A549 treated with CpdA at 1 μM for 4 hours (cell line): ENCODE data around the gene NPR2. TPM values are rescaled to one million over a fixed set of nuclear protein-coding genes. Genes with fewer than 3 reads are reported as not detected.

Experiments
- total RNA-seq: library from RNA; stranded (reverse); fragments of 200-300 nt; extraction: Qiagen RNA extraction; gene quantifications from 5 replicates; pipeline ENCODE4 v1.2.3, GENCODE V29; 2022; ENCODE audit warnings: low read depth

NPR2 gene
- total RNA-seq, result 3.5 to 6.7 TPM (median 6.4 TPM) in 5 replicates

GRCh38 chr9:35791297-35791921 lies at the start of gene NPR2:
NPR2 (plus strand) TSS chr9:35791591; CDS start chr9:35792409, 818 bp downstream.

GRCh38 chr9:35748858-35749514 lies 42.4 kb upstream of the NPR2 start, which contains the start of the genes GBA2 and RGP1:
GBA2 (minus strand) TSS chr9:35749228; CDS start chr9:35748704, 524 bp downstream.
RGP1 (plus strand) TSS chr9:35749287; CDS start chr9:35749756, 469 bp downstream.

GRCh38 chr9:35754264-35754663 lies 37.1 kb upstream of the NPR2 start, which contains the start of gene MSMP:
MSMP (minus strand) TSS chr9:35754276; CDS start chr9:35754129, 147 bp downstream.

GRCh38 chr9:35812025-35812602 lies 20.7 kb downstream of the NPR2 start, which contains the start of gene SPAG8:
SPAG8 (minus strand) TSS chr9:35812262; CDS start chr9:35812147, 115 bp downstream.

GRCh38 chr9:35814841-35815543 lies 23.6 kb downstream of the NPR2 start, which contains the start of gene HINT2:
HINT2 (minus strand) TSS chr9:35815042; CDS start chr9:35814979, 63 bp downstream.

GRCh38 chr9:35828716-35829083 lies 37.3 kb downstream of the NPR2 start, which contains the start of gene FAM221B:
FAM221B (minus strand) TSS chr9:35828732; CDS start chr9:35826161, 2,571 bp downstream.

GRCh38 chr9:35829084-35829763 lies 37.8 kb downstream of the NPR2 start, which contains the start of gene TMEM8B:
TMEM8B (plus strand) TSS chr9:35829228; CDS start chr9:35829448, 220 bp downstream.

Other genes with a start within 250 kb of the NPR2 start
- gene TESK1, start 186.3 kb upstream of the NPR2 start, total RNA-seq, result 20.0 to 25.9 TPM (median 24.6 TPM) in 5 replicates
- gene CD72, start 173.2 kb upstream of the NPR2 start, total RNA-seq, result 0.08 to 0.35 TPM (median 0.13 TPM) in 3 of 5 replicates, not detected in the others
- gene SIT1, start 140.7 kb upstream of the NPR2 start, total RNA-seq, result not detected in 5 replicates
- gene RMRP, start 133.6 kb upstream of the NPR2 start, total RNA-seq, result 3.1 to 22.0 TPM (median 11.8 TPM) in 4 of 5 replicates, not detected in the other
- gene CCDC107, start 133.3 kb upstream of the NPR2 start, total RNA-seq, result 20.4 to 24.8 TPM (median 24.4 TPM) in 5 replicates
- gene ARHGEF39, start 126.4 kb upstream of the NPR2 start, total RNA-seq, result 12.3 to 19.6 TPM (median 18.5 TPM) in 5 replicates
- 3.0 to 9.1 TPM (median 5.3 TPM) in 5 replicates for gene CA9, start 117.7 kb upstream of the NPR2 start, total RNA-seq
- 578 to 668 TPM (median 633 TPM) in 5 replicates for gene TPM2, start 101.7 kb upstream of the NPR2 start, total RNA-seq
- 114 to 130 TPM (median 122 TPM) in 5 replicates for gene TLN1, start 59.4 kb upstream of the NPR2 start, total RNA-seq
- 58.5 to 66.0 TPM (median 58.9 TPM) in 5 replicates for gene CREB3, start 58.9 kb upstream of the NPR2 start, total RNA-seq
- gene GBA2, start 42.4 kb upstream of the NPR2 start, total RNA-seq, result 31.7 to 33.3 TPM (median 32.8 TPM) in 5 replicates
- gene RGP1, start 42.3 kb upstream of the NPR2 start, total RNA-seq, result 13.0 to 17.0 TPM (median 16.0 TPM) in 5 replicates
- 0.25 to 0.63 TPM in 2 of 5 replicates, not detected in the others for gene MSMP, start 37.3 kb upstream of the NPR2 start, total RNA-seq
- 0.22 to 0.53 TPM (median 0.27 TPM) in 5 replicates for gene SPAG8, start 20.7 kb downstream of the NPR2 start, total RNA-seq
- 60.1 to 101 TPM (median 97.5 TPM) in 5 replicates for gene HINT2, start 23.5 kb downstream of the NPR2 start, total RNA-seq
- gene FAM221B, start 37.1 kb downstream of the NPR2 start, total RNA-seq, result not detected in 5 replicates
- gene TMEM8B, start 37.6 kb downstream of the NPR2 start, total RNA-seq, result 2.4 to 3.3 TPM (median 2.8 TPM) in 5 replicates
- gene OR13J1, start 78.8 kb downstream of the NPR2 start, total RNA-seq, result not detected in 5 replicates
- 0.11 to 0.14 TPM in 2 of 5 replicates, not detected in the others for gene HRCT1, start 114.6 kb downstream of the NPR2 start, total RNA-seq
- not detected in 5 replicates for gene SPAAR, start 117.9 kb downstream of the NPR2 start, total RNA-seq
- gene OR2S2, start 166.6 kb downstream of the NPR2 start, total RNA-seq, result not detected in 5 replicates
- gene RECK, start 245.3 kb downstream of the NPR2 start, total RNA-seq, result 4.5 to 5.9 TPM (median 5.7 TPM) in 5 replicates